HUES48 (cell line): ENCODE results near the gene NPAS3.

ENCODE experiments used
- H3K27ac ChIP-seq: one replicate; pipeline ENCODE4 v1.7.0; 2013; ENCODE audit warnings: low read depth, low read length, inconsistent platforms
- H3K27me3 ChIP-seq: 2 replicates; pipeline ENCODE4 v1.6.1; 2013; ENCODE audit warnings: mild to moderate bottlenecking, low read length; ENCODE audit not compliant: control insufficient read depth, insufficient read depth
- H3K36me3 ChIP-seq: 2 replicates; pipeline ENCODE4 v1.6.1; 2013; ENCODE audit warnings: low read length; ENCODE audit not compliant: control insufficient read depth, insufficient read depth
- H3K4me1 ChIP-seq: 2 replicates; pipeline ENCODE4 v1.6.1; 2013; ENCODE audit warnings: mild to moderate bottlenecking, low read length; ENCODE audit not compliant: control insufficient read depth, insufficient read depth
- H3K4me3 ChIP-seq: 2 replicates; pipeline ENCODE4 v1.5.1; 2013; ENCODE audit warnings: mild to moderate bottlenecking, low read depth, low read length
- H3K9ac ChIP-seq: 2 replicates; pipeline ENCODE4 v1.6.1; 2013; ENCODE audit warnings: mild to moderate bottlenecking, low read depth, low read length, moderate library complexity
- H3K9me3 ChIP-seq: 2 replicates; pipeline ENCODE4 v1.6.1; 2013; ENCODE audit warnings: low read length; ENCODE audit not compliant: control insufficient read depth, insufficient read depth

The NPAS3 gene

GRCh38 chr14:33774161-33774560, 835.5 kb downstream of the NPAS3 start:
- no peak overlapping the region for H3K27ac ChIP-seq
- H3K4me3 ChIP-seq = no peak overlapping the region
- no peak overlapping the region for H3K9ac ChIP-seq
- no peaks in the 10 kb centered on the region for H3K9me3 ChIP-seq
- no peaks in the 10 kb centered on the region for H3K27me3 ChIP-seq
- no peaks in the 10 kb centered on the region for H3K36me3 ChIP-seq
- H3K4me1 ChIP-seq = peaks cover 23% of the 10 kb centered on the region

- Histone ChIP-seq H3K4me3 (no peak overlapping the region), H3K9me3 (no peaks in the 10 kb centered on the region), H3K27ac (no peak overlapping the region), H3K36me3 (no peaks in the 10 kb centered on the region), H3K27me3 (no peaks in the 10 kb centered on the region), H3K4me1 (peaks cover 23% of the 10 kb centered on the region), H3K9ac (no peak overlapping the region)
Observed at GRCh38 chr14:33774723-33775470, 836.2 kb downstream of the NPAS3 start.

GRCh38 chr14:33776871-33777270, 838.2 kb downstream of the NPAS3 start:
- H3K9me3 ChIP-seq = no peaks in the 10 kb centered on the region
- no peak overlapping the region for H3K9ac ChIP-seq
- H3K27ac ChIP-seq = no peak overlapping the region
- no peak overlapping the region for H3K4me3 ChIP-seq
- H3K4me1 ChIP-seq = peaks cover 23% of the 10 kb centered on the region
- no peaks in the 10 kb centered on the region for H3K36me3 ChIP-seq
- H3K27me3 ChIP-seq = no peaks in the 10 kb centered on the region

- H3K27me3 ChIP-seq = no peaks in the 10 kb centered on the region
- H3K27ac ChIP-seq = no peak overlapping the region
- no peak overlapping the region for H3K9ac ChIP-seq
- no peak overlapping the region for H3K4me3 ChIP-seq
- H3K9me3 ChIP-seq = no peaks in the 10 kb centered on the region
- H3K36me3 ChIP-seq = no peaks in the 10 kb centered on the region
- peaks cover 23% of the 10 kb centered on the region for H3K4me1 ChIP-seq
Observed at GRCh38 chr14:33777681-33778080, 839.0 kb downstream of the NPAS3 start.

GRCh38 chr14:33780035-33780434, 841.4 kb downstream of the NPAS3 start:
- Histone ChIP-seq H3K9ac (no peak overlapping the region), H3K4me3 (no peak overlapping the region), H3K4me1 (peaks cover 27% of the 10 kb centered on the region), H3K27ac (no peak overlapping the region), H3K36me3 (no peaks in the 10 kb centered on the region), H3K9me3 (no peaks in the 10 kb centered on the region), H3K27me3 (no peaks in the 10 kb centered on the region)

GRCh38 chr14:33781236-33781635, 842.6 kb downstream of the NPAS3 start:
- Histone ChIP-seq H3K4me1 (peaks cover 25% of the 10 kb centered on the region), H3K27me3 (no peaks in the 10 kb centered on the region), H3K27ac (no peak overlapping the region), H3K4me3 (no peak overlapping the region), H3K9ac (no peak overlapping the region), H3K9me3 (no peaks in the 10 kb centered on the region), H3K36me3 (no peaks in the 10 kb centered on the region)

- Histone ChIP-seq H3K4me1 (peaks cover 12% of the 10 kb centered on the region), H3K36me3 (no peaks in the 10 kb centered on the region), H3K27me3 (no peaks in the 10 kb centered on the region), H3K9ac (no peak overlapping the region), H3K4me3 (no peak overlapping the region), H3K9me3 (no peaks in the 10 kb centered on the region), H3K27ac (no peak overlapping the region)
Observed at GRCh38 chr14:33782923-33783322, 844.2 kb downstream of the NPAS3 start.

GRCh38 chr14:33786091-33786825, 847.6 kb downstream of the NPAS3 start:
- H3K4me1 ChIP-seq = 0 out of 2 replicates have a peak, but pooled peaks cover 10% of the 10 kb centered on the region
- H3K27me3 ChIP-seq = no peaks in the 10 kb centered on the region
- no peaks in the 10 kb centered on the region for H3K36me3 ChIP-seq
- no peak overlapping the region for H3K27ac ChIP-seq
- no peaks in the 10 kb centered on the region for H3K9me3 ChIP-seq
- H3K4me3 ChIP-seq = no peak overlapping the region
- no peak overlapping the region for H3K9ac ChIP-seq

GRCh38 chr14:33788161-33788560, 849.5 kb downstream of the NPAS3 start:
- H3K4me1 ChIP-seq = peaks cover 14% of the 10 kb centered on the region
- H3K9me3 ChIP-seq = no peaks in the 10 kb centered on the region
- no peak overlapping the region for H3K9ac ChIP-seq
- no peak overlapping the region for H3K27ac ChIP-seq
- no peaks in the 10 kb centered on the region for H3K36me3 ChIP-seq
- no peak overlapping the region for H3K4me3 ChIP-seq
- no peaks in the 10 kb centered on the region for H3K27me3 ChIP-seq

- H3K27ac ChIP-seq = no peak overlapping the region
- H3K4me3 ChIP-seq = no peak overlapping the region
- H3K4me1 ChIP-seq = peaks cover 10% of the 10 kb centered on the region
- H3K27me3 ChIP-seq = no peaks in the 10 kb centered on the region
- no peak overlapping the region for H3K9ac ChIP-seq
- H3K9me3 ChIP-seq = no peaks in the 10 kb centered on the region
- no peaks in the 10 kb centered on the region for H3K36me3 ChIP-seq
Observed at GRCh38 chr14:33790996-33791395, 852.3 kb downstream of the NPAS3 start.

- Histone ChIP-seq H3K9ac (no peak overlapping the region), H3K27me3 (no peaks in the 10 kb centered on the region), H3K4me3 (no peak overlapping the region), H3K36me3 (no peaks in the 10 kb centered on the region), H3K4me1 (peaks cover 10% of the 10 kb centered on the region), H3K9me3 (no peaks in the 10 kb centered on the region), H3K27ac (no peak overlapping the region)
Observed at GRCh38 chr14:33792009-33792719, 853.5 kb downstream of the NPAS3 start.
